Hematopoietic multipotent progenitor cell treated with erythropoietin and hydrocortisone succinate and interleukin-3 and kit ligand, for 8 days (in vitro differentiated cells): ENCODE data around the gene TCAIM.

Experiments
- DNase-seq: peaks from one replicate; pipeline ENCODE4 v3.0.0-alpha.2; 2015

TCAIM gene

GRCh38 chr3:44446929-44447328 lies 108.4 kb downstream of the TCAIM start:
- DNase-seq = no peak

GRCh38 chr3:44451441-44451840 lies 112.9 kb downstream of the TCAIM start:
- no peak for DNase-seq

GRCh38 chr3:44454258-44454657 lies 115.7 kb downstream of the TCAIM start:
- DNase-seq = no peak

- DNase-seq = no peak
Observed at GRCh38 chr3:44455318-44455717, 116.8 kb downstream of the TCAIM start.
